ENCODE measurements around the gene CCND3. TPM values are rescaled to one million over a fixed set of nuclear protein-coding genes. Genes with fewer than 3 reads are reported as not detected.

Gene CCND3
- total RNA-seq, 2 experiments from 2014 or later, result 244 to 319 TPM

DNA sequence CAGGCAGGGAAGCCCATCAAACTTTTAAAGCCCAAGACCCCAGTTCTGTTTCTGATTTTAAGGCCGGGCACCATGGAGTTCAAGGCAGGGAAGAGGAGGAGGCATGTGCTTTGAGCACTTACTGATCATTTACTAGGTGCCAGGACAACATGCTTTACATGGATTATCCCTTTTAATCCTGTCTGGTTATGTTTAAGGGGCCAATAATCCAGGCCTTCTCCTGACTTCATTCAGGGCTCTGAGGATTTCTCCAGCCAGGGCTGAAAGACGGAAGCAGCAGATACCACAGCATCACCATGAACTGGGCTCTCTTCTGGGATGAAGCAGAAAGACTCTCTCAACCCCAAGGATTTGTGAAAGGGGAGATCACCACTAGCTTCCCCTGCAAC is 4.1 kb downstream of the CCND3 start:
- POLR2A ChIA-PET, result interaction anchor here (0.6 to 3.2 kb wide), 6 partner anchors 16 to 103 kb away, joined by 3 to 15 read pairs (median 4); partner anchors contain the start of genes BYSL and MED20
- peak overlapping the region; percentile 93 for H3K4me2 ChIP-seq (ENCODE audit: low read length)
- peaks cover 71% of the 10 kb centered on the region for H3K4me1 ChIP-seq (ENCODE audit: insufficient read depth, low read length, poor library complexity, severe bottlenecking)
- peaks cover 35% of the 10 kb centered on the region for H4K20me1 ChIP-seq (ENCODE audit: insufficient read depth, low read length)
- H3K27ac ChIP-seq (ENCODE audit: low read depth, low read length, poor library complexity, severe bottlenecking), result peak overlapping the region; percentile 82
- TF ChIP-seq, protein P1, sequence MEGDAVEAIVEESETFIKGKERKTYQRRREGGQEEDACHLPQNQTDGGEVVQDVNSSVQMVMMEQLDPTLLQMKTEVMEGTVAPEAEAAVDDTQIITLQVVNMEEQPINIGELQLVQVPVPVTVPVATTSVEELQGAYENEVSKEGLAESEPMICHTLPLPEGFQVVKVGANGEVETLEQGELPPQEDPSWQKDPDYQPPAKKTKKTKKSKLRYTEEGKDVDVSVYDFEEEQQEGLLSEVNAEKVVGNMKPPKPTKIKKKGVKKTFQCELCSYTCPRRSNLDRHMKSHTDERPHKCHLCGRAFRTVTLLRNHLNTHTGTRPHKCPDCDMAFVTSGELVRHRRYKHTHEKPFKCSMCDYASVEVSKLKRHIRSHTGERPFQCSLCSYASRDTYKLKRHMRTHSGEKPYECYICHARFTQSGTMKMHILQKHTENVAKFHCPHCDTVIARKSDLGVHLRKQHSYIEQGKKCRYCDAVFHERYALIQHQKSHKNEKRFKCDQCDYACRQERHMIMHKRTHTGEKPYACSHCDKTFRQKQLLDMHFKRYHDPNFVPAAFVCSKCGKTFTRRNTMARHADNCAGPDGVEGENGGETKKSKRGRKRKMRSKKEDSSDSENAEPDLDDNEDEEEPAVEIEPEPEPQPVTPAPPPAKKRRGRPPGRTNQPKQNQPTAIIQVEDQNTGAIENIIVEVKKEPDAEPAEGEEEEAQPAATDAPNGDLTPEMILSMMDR (conservative IDR thresholded peaks at IDR 0.05; ENCODE audit: low read length), result no peak
- no peak for TF ChIP-seq EZH2phosphoT487 (IDR thresholded peaks at IDR 0.05; ENCODE audit: borderline replicate concordance, low read depth, low read length)
- peaks cover 90% of the 10 kb centered on the region for H3K36me3 ChIP-seq (ENCODE audit: insufficient read depth, low read length)
- no peaks in the 10 kb centered on the region for H3K9me2 ChIP-seq (ENCODE audit: insufficient read depth, low read length)
- BruUV-seq (replicated peaks), result no TSS peak
- peaks cover 82% of the 10 kb centered on the region for H3K79me2 ChIP-seq (ENCODE audit: insufficient read depth, low read depth, low read length)
- CTCF ChIA-PET (ENCODE audit: unreplicated experiment), result interaction anchor here (2.3 kb wide), 1 partner anchor 16 kb away, joined by 10 read pairs; the partner anchor contains the start of genes BYSL and MED20
- intact Hi-C loops (cut with micrococcal nuclease; ENCODE audit: unreplicated experiment), result loop anchor here (2.0 kb wide), 1 partner anchor 91 kb away; no protein-coding TSS in a partner anchor
- H3K9me3 ChIP-seq (ENCODE audit: low read length), result no peaks in the 10 kb centered on the region
- peak overlapping the region; percentile 93 for H3K4me3 ChIP-seq (ENCODE audit: low read depth, low read length, poor library complexity, severe bottlenecking)
- no peak overlapping the region for H2AFZ ChIP-seq (ENCODE audit: low read length)
- DNase-seq (ENCODE audit: low spot score), result no peak

DNA sequence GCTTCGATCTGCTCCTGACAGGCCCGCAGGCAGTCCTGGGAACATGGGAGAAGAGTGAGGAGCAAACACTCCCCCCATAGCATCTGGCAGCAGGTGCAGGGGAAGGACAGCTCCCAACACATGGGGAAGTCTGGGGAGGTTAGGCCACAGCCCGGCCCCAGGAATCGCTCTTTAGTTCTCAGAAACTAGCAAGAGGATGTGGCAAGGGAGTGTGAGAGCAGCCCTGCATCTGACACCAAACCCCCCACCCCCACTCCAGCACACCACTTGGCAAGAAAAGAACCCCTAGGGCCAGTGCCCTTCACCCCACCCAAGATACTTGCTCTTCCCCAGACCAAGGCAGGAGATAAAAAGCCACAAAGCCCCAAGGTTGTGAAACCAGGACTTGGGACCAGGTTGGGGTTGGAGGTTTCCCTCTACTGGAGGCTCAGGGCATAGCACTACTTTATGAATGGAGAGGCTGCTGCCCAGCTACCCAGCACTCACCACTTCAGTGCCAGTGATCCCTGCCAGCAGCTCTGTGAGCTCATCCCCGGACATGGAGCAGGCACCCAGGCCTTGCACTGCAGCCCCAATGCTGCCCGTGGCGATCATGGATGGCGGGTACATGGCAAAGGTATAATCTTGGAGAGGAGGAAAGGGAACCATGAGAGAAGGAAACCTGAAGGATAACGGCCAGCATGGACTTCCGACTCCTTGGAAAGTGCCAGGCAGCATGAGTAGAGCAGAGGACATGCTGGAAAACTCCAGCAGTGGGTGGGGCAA is 5.4 kb downstream of the CCND3 start:
- Histone ChIP-seq H3K36me3 (ENCODE audit: insufficient read depth, low read length) (peaks cover 100% of the 10 kb centered on the region), H3K4me3 (ENCODE audit: low read depth, low read length, poor library complexity, severe bottlenecking) (peak overlapping the region; percentile 93), H3K9me3 (ENCODE audit: low read length) (no peaks in the 10 kb centered on the region), H3K4me2 (ENCODE audit: low read length) (peak overlapping the region; percentile 93), H3K79me2 (ENCODE audit: insufficient read depth, low read depth, low read length) (peaks cover 72% of the 10 kb centered on the region), H3K9me2 (ENCODE audit: insufficient read depth, low read length) (no peaks in the 10 kb centered on the region), H3K4me1 (ENCODE audit: insufficient read depth, low read length, poor library complexity, severe bottlenecking) (peaks cover 66% of the 10 kb centered on the region), H2AFZ (ENCODE audit: low read length) (no peak overlapping the region), H4K20me1 (ENCODE audit: insufficient read depth, low read length) (peaks cover 35% of the 10 kb centered on the region), H3K27ac (ENCODE audit: low read depth, low read length, poor library complexity, severe bottlenecking) (peak overlapping the region; percentile 82)
- intact Hi-C loops (cut with micrococcal nuclease; ENCODE audit: unreplicated experiment), result loop anchor here (1.0 to 2.0 kb wide), 3 partner anchors 86 to 108 kb away; no protein-coding TSS in a partner anchor
- TF ChIP-seq EZH2phosphoT487 (IDR thresholded peaks at IDR 0.05; ENCODE audit: borderline replicate concordance, low read depth, low read length), result no peak
- TF ChIP-seq, protein P1 (conservative IDR thresholded peaks at IDR 0.05; ENCODE audit: low read length), result peak; percentile 86
- DNase-seq (ENCODE audit: low spot score), result peak; percentile 81
- no TSS peak for BruUV-seq (replicated peaks)
- ChIA-PET CTCF (ENCODE audit: unreplicated experiment) (interaction anchor here (0.6 to 2.5 kb wide), 3 partner anchors 15 to 107 kb away, joined by 3 to 11 read pairs (median 10); partner anchors contain the start of genes BYSL and MED20), POLR2A (interaction anchor here (0.5 to 2.6 kb wide), 4 partner anchors 43 to 108 kb away, joined by 4 to 8 read pairs (median 4); no protein-coding TSS in a partner anchor)

Data from OCI-LY7 (cell line).